K562 (cell line): ENCODE results near the gene TYMP.

ENCODE experiments used
- CEBPZ ChIP-seq: fragments of 150-350 bp; IDR thresholded peaks from 2 replicates; pipeline ENCODE4 v1.6.1; 2014; ENCODE audit warnings: low read depth, mild to moderate bottlenecking, low read length, borderline replicate concordance
- JUN ChIP-seq, 2 experiments: sonication (generic) in 1 of 2; formaldehyde crosslinking in 1 of 2; IDR thresholded peaks; 2 replicates each; pipeline versions ENCODE4 v1.6.1 to v1.8.0; 2012 to 2022; ENCODE audit warnings: borderline replicate concordance in 2 of 2, mild to moderate bottlenecking in 2 of 2, improper control_type of control experiment in 1 of 2, low read depth in 1 of 2, low read length in 1 of 2, missing genetic modification reagents in 1 of 2
- PCBP2 ChIP-seq: fragments of 200-400 bp; formaldehyde crosslinking; IDR thresholded peaks from 2 replicates; pipeline ENCODE4 v1.6.1; 2018; ENCODE audit warnings: low read length, low read depth, mild to moderate bottlenecking, moderate library complexity; ENCODE audit not compliant: poor library complexity, severe bottlenecking
- POLR2A ChIP-seq: fragments of 450-650 bp; conservative IDR thresholded peaks from 2 replicates; pipeline ENCODE4 v1.6.1; 2016
- POLR2AphosphoS5 ChIP-seq: IDR thresholded peaks from 2 replicates; pipeline ENCODE4 v1.6.1; 2011; ENCODE audit warnings: mild to moderate bottlenecking, low read depth, low read length, moderate library complexity; ENCODE audit not compliant: control insufficient read depth, insufficient read depth
- PURB ChIP-seq: sonication (generic); formaldehyde crosslinking; IDR thresholded peaks from 2 replicates; pipeline ENCODE4 v1.9.0; 2021; ENCODE audit warnings: low read depth, mild to moderate bottlenecking, missing genetic modification reagents
- U2AF1 ChIP-seq: fragments of 200-400 bp; formaldehyde crosslinking; optimal IDR thresholded peaks from 2 replicates; pipeline ENCODE3; 2017; ENCODE audit warnings: mild to moderate bottlenecking, low read depth, low read length, moderate library complexity

GRCh38 chr22:50530580-50530876 is 716 bp upstream of the TYMP start:
- TF ChIP-seq POLR2AphosphoS5 (no peak), JUN (IDR thresholded peaks at IDR 0.05; ENCODE audit: borderline replicate concordance, low read depth, low read length) (no peak), JUN (CRISPR knock-in tag; IDR thresholded peaks at IDR 0.05; ENCODE audit: borderline replicate concordance) (no peak), U2AF1 (no peak), PURB (no peak), POLR2A (no peak), CEBPZ (no peak), PCBP2 (no peak)
